H1 (cell line): ENCODE data around the gene CEP120. TPM values are rescaled to one million over a fixed set of nuclear protein-coding genes. Genes with fewer than 3 reads are reported as not detected.

Experiments used
- CTCF ChIA-PET: fragments of 300-600 bp; sonication (Branson Sonifier 250); formaldehyde crosslinking; loops from one replicate; lab custom pipeline; 2021; ENCODE audit not compliant: partially characterized antibody; lab: Charles Lee
- POLR2A ChIA-PET: fragments of 300-600 bp; sonication (Branson Sonifier 250); formaldehyde crosslinking; loops from one replicate; lab custom pipeline; 2021; ENCODE audit warnings: inconsistent platforms; ENCODE audit not compliant: partially characterized antibody; lab: Charles Lee
- DNase-seq, 2 experiments: peaks; one replicate each; pipeline versions ENCODE4 v3.0.0 to v3.0.0-alpha.2; 2010 to 2022; ENCODE audit warnings: low spot score in 2 of 2, low read depth in 1 of 2, mixed read lengths in 1 of 2
- FAIRE-seq: peaks from 2 replicates; lab custom pipeline; 2011; peaks lifted over from hg19 to GRCh38; lab: Jason Lieb, UNC
- H2AFZ ChIP-seq: 2 replicates; pipeline ENCODE4 v1.8.1; 2012; ENCODE audit warnings: low read length, inconsistent platforms
- H2AK5ac ChIP-seq: 2 replicates; pipeline ENCODE4 v1.6.1; 2013; ENCODE audit warnings: low read depth, low read length
- H2BK120ac ChIP-seq: replicated peaks from 2 replicates; pipeline ENCODE3; 2013; ENCODE audit warnings: low read depth, low read length, inconsistent platforms
- H2BK12ac ChIP-seq: 2 replicates; pipeline ENCODE4 v1.6.1; 2013; ENCODE audit warnings: low read depth, low read length
- H2BK15ac ChIP-seq: 2 replicates; pipeline ENCODE4 v1.6.1; 2013; ENCODE audit warnings: low read length
- H2BK20ac ChIP-seq: 2 replicates; pipeline ENCODE4 v1.6.1; 2013; ENCODE audit warnings: low read length
- H2BK5ac ChIP-seq: 2 replicates; pipeline ENCODE4 v1.6.1; 2013; ENCODE audit warnings: low read depth, low read length
- H3K14ac ChIP-seq: 2 replicates; pipeline ENCODE4 v1.6.1; 2013; ENCODE audit warnings: inconsistent platforms; ENCODE audit not compliant: insufficient read length
- H3K18ac ChIP-seq: 2 replicates; pipeline ENCODE4 v1.6.1; 2013; ENCODE audit warnings: low read length; ENCODE audit errors: extremely low read depth
- H3K23ac ChIP-seq: 2 replicates; pipeline ENCODE4 v1.6.1; 2013; ENCODE audit warnings: inconsistent platforms; ENCODE audit not compliant: insufficient read length
- H3K23me2 ChIP-seq: 2 replicates; pipeline ENCODE4 v1.6.1; 2013; ENCODE audit warnings: low read depth, low read length
- H3K27ac ChIP-seq: 2 replicates; pipeline ENCODE4 v1.6.1; 2011; ENCODE audit warnings: low read depth, low read length, inconsistent platforms
- H3K27me3 ChIP-seq, 4 experiments: replicated peaks in 1 of 4; 1 replicate in 1 of 4; 2 replicates in 3 of 4; pipeline versions ENCODE4 v1.6.1 to v1.8.1; 2011 to 2013; ENCODE audit warnings: low read length in 3 of 4, mild to moderate bottlenecking in 3 of 4, inconsistent platforms in 2 of 4, mixed read lengths in 2 of 4, moderate library complexity in 1 of 4; ENCODE audit not compliant: control insufficient read depth in 3 of 4, insufficient read depth in 3 of 4; ENCODE audit errors: extremely low read depth in 1 of 4
- H3K36me3 ChIP-seq, 4 experiments: 2 replicates each; pipeline versions ENCODE4 v1.6.1 to v1.8.1; 2011 to 2013; ENCODE audit warnings: mild to moderate bottlenecking in 4 of 4, low read length in 3 of 4, moderate library complexity in 2 of 4, control low read depth in 1 of 4, inconsistent platforms in 1 of 4; ENCODE audit not compliant: insufficient read depth in 4 of 4, control insufficient read depth in 2 of 4
- H3K4ac ChIP-seq: replicated peaks from 2 replicates; pipeline ENCODE3; 2013; ENCODE audit warnings: low read length, low read depth, mixed read lengths, inconsistent platforms; ENCODE audit not compliant: insufficient read length
- H3K4me1 ChIP-seq, 4 experiments: replicated peaks in 1 of 4; 1 replicate in 1 of 4; 2 replicates in 3 of 4; pipeline versions ENCODE4 v1.6.1 to v1.8.1; 2011 to 2013; ENCODE audit warnings: low read length in 3 of 4, inconsistent platforms in 2 of 4, mixed read lengths in 1 of 4; ENCODE audit not compliant: insufficient read depth in 4 of 4, control insufficient read depth in 3 of 4
- H3K4me2 ChIP-seq, 2 experiments: 2 replicates each; pipeline versions ENCODE4 v1.6.1 to v1.8.1; 2011 to 2013; ENCODE audit warnings: low read depth in 2 of 2, low read length in 2 of 2, control low read depth in 1 of 2, inconsistent platforms in 1 of 2, mild to moderate bottlenecking in 1 of 2; ENCODE audit not compliant: insufficient read depth in 1 of 2
- H3K4me3 ChIP-seq, 4 experiments: fragments of 200-600, 300-600 bp in 1 of 4; sonication (generic), shearing (Covaris generic), sonication (Bioruptor Twin) in 1 of 4; 2 replicates each; pipeline versions ENCODE4 v1.5.1 to v1.8.1; 2011 to 2016; ENCODE audit warnings: low read length in 4 of 4, low read depth in 3 of 4, control low read depth in 2 of 4, inconsistent platforms in 2 of 4, mild to moderate bottlenecking in 2 of 4, mixed read lengths in 1 of 4, moderate library complexity in 1 of 4; ENCODE audit not compliant: insufficient read depth in 2 of 4; ENCODE audit errors: extremely low read depth in 1 of 4
- H3K56ac ChIP-seq: replicated peaks from 2 replicates; pipeline ENCODE3; 2013; ENCODE audit warnings: low read depth, mild to moderate bottlenecking, mixed read lengths, low read length, inconsistent platforms; ENCODE audit not compliant: insufficient read length
- H3K79me1 ChIP-seq: 2 replicates; pipeline ENCODE4 v1.6.1; 2013; ENCODE audit warnings: low read depth, low read length, control low read depth
- H3K79me2 ChIP-seq, 2 experiments: 2 replicates each; pipeline versions ENCODE4 v1.6.1 to v1.8.1; 2012 to 2013; ENCODE audit warnings: low read length in 2 of 2, mild to moderate bottlenecking in 2 of 2, inconsistent platforms in 1 of 2; ENCODE audit not compliant: insufficient read depth in 2 of 2, control insufficient read depth in 1 of 2
- H3K9ac ChIP-seq, 4 experiments: replicated peaks in 1 of 4; 1 replicate in 1 of 4; 2 replicates in 3 of 4; pipeline versions ENCODE4 v1.6.1 to v1.8.1; 2011 to 2013; ENCODE audit warnings: low read depth in 3 of 4, low read length in 3 of 4, control low read depth in 2 of 4, mild to moderate bottlenecking in 2 of 4, moderate library complexity in 2 of 4, inconsistent platforms in 1 of 4; ENCODE audit errors: extremely low read depth in 1 of 4
- H3K9me3 ChIP-seq, 2 experiments: 2 replicates each; pipeline versions ENCODE4 v1.6.1 to v1.8.1; 2012 to 2013; ENCODE audit warnings: mild to moderate bottlenecking in 2 of 2, moderate library complexity in 2 of 2, control low read depth in 1 of 2, inconsistent platforms in 1 of 2, low read depth in 1 of 2, low read length in 1 of 2, mixed read lengths in 1 of 2; ENCODE audit not compliant: insufficient read depth in 2 of 2
- H4K20me1 ChIP-seq, 2 experiments: replicated peaks in 1 of 2; 2 replicates each; pipeline versions ENCODE3 to v1.8.1; 2011 to 2013; ENCODE audit warnings: inconsistent platforms in 2 of 2, low read length in 2 of 2, mild to moderate bottlenecking in 1 of 2; ENCODE audit not compliant: insufficient read depth in 2 of 2, control insufficient read depth in 1 of 2
- H4K5ac ChIP-seq: 2 replicates; pipeline ENCODE4 v1.6.1; 2013; ENCODE audit warnings: low read length, low read depth, mixed read lengths, inconsistent platforms; ENCODE audit not compliant: insufficient read length
- H4K8ac ChIP-seq: 2 replicates; pipeline ENCODE4 v1.8.0; 2013; ENCODE audit warnings: mild to moderate bottlenecking, moderate library complexity, low read length, inconsistent platforms; ENCODE audit not compliant: insufficient read depth; ENCODE audit errors: extremely low read depth
- H4K91ac ChIP-seq: replicated peaks from 2 replicates; pipeline ENCODE3; 2013; ENCODE audit warnings: low read length, mixed read lengths, inconsistent platforms; ENCODE audit not compliant: insufficient read length
- WGBS, 2 experiments: shearing (Covaris generic) in 1 of 2; methylation state at CpG; one replicate each; pipeline versions ENCODE4 v1.1.6 to v1.1.7; 2013 to 2015; ENCODE audit warnings: low lambda C conversion rate in 2 of 2, mixed read lengths in 2 of 2, inconsistent platforms in 1 of 2, low coverage in 1 of 2, missing lambda C conversion rate in 1 of 2; ENCODE audit not compliant: insufficient replicate concordance in 2 of 2, insufficient coverage in 1 of 2, insufficient read length in 1 of 2; ENCODE audit errors: extremely low coverage in 1 of 2, missing lambda C conversion rate in 1 of 2; 5-methylcytosine and 5-hydroxymethylcytosine counted together
- polyA plus RNA-seq, 7 experiments: library from polyadenylated mRNA; depleted of rRNA in 3 of 7; stranded (reverse) in 5 of 7; unstranded in 2 of 7; fragments of >200 nt in 5 of 7; fragments of 200-250 nt in 2 of 7; gene quantifications; 1 replicate in 5 of 7; 2 replicates in 1 of 7; 4 replicates in 1 of 7; pipeline versions ENCODE4 v1.2.1 to v1.2.3, GENCODE V29; 2011 to 2013; ENCODE audit warnings: missing spikeins in 2 of 7, mixed read lengths in 2 of 7
- total RNA-seq: library from RNA; stranded (reverse); fragmentation: NEBNext Ultra II Directional; extraction: Animal tissue kit (Norgen Biotek cat#: 25700); gene quantifications from 2 replicates; pipeline ENCODE4 v1.2.1, GENCODE V29; 2021
- TF ChIP-seq, protein P1 (sequence below), 3 experiments: IDR thresholded peaks; 1 replicate in 2 of 3; 2 replicates in 1 of 3; pipeline versions ENCODE4 v1.5.1 to v1.6.1; 2011; ENCODE audit warnings: low read length in 3 of 3, mild to moderate bottlenecking in 3 of 3, inconsistent platforms in 2 of 3, low read depth in 1 of 3, moderate library complexity in 1 of 3; ENCODE audit not compliant: insufficient read depth in 1 of 3; ENCODE audit errors: control extremely low read depth in 1 of 3

Gene CEP120
- total and polyA plus RNA-seq, 2 of the 8 experiments (the other 6 are each of a cell fraction or from before 2014, with no cell fraction given): 9.3 to 17.9 TPM

DNA sequence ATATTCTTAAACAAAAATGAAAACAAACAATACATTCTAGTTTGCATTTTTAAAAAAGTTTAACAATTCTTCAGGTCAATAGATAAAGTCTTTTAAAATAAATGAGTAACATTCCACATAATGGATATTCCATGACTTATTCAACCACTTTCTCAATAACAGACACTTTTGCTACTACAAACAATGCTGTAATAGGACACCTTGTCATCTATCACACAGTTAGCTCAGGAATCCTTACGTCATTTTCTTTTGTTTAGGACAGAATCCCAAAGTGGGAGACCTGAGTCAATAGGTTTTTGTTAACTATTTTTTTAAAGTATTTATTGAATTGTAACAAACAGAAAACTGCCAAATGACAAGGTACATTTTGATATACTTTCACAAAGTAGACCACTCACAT lies 72.5 kb downstream of the CEP120 start:
- no peak overlapping the region for H3K14ac ChIP-seq
- H3K4me3 ChIP-seq: no peak overlapping the region
- H3K4ac ChIP-seq: no peak overlapping the region
- no peak overlapping the region for H3K4me2 ChIP-seq
- no peak overlapping the region for H2AK5ac ChIP-seq
- H4K91ac ChIP-seq: no peak overlapping the region
- no peak overlapping the region for H3K23ac ChIP-seq
- H2BK15ac ChIP-seq: no peak overlapping the region
- WGBS, 2 experiments: 68% methylated on average over 1 of the region's 1 CpG; no CpG with 5 or more reads in 1 of the 2 experiments
- ChIA-PET CTCF (no interaction called here), POLR2A (no interaction called here)
- no peaks in the 10 kb centered on the region for H3K4me1 ChIP-seq
- TF ChIP-seq, protein P1, sequence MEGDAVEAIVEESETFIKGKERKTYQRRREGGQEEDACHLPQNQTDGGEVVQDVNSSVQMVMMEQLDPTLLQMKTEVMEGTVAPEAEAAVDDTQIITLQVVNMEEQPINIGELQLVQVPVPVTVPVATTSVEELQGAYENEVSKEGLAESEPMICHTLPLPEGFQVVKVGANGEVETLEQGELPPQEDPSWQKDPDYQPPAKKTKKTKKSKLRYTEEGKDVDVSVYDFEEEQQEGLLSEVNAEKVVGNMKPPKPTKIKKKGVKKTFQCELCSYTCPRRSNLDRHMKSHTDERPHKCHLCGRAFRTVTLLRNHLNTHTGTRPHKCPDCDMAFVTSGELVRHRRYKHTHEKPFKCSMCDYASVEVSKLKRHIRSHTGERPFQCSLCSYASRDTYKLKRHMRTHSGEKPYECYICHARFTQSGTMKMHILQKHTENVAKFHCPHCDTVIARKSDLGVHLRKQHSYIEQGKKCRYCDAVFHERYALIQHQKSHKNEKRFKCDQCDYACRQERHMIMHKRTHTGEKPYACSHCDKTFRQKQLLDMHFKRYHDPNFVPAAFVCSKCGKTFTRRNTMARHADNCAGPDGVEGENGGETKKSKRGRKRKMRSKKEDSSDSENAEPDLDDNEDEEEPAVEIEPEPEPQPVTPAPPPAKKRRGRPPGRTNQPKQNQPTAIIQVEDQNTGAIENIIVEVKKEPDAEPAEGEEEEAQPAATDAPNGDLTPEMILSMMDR (IDR thresholded peaks at IDR 0.05; ENCODE audit: control extremely low read depth in 1 of 3, insufficient read depth in 1 of 3, low read depth in 1 of 3, low read length in 3 of 3): no peak
- no peak overlapping the region for H2BK20ac ChIP-seq
- FAIRE-seq (no peak), DNase-seq (no peak)
- no peaks in the 10 kb centered on the region for H3K9me3 ChIP-seq
- H3K27ac ChIP-seq: no peak overlapping the region
- no peak overlapping the region for H2AFZ ChIP-seq
- no peaks in the 10 kb centered on the region for H3K23me2 ChIP-seq
- H3K56ac ChIP-seq: no peak overlapping the region
- H3K9ac ChIP-seq: no peak overlapping the region
- no peaks in the 10 kb centered on the region for H3K27me3 ChIP-seq
- no peaks in the 10 kb centered on the region for H3K79me1 ChIP-seq
- H4K5ac ChIP-seq: no peak overlapping the region
- peaks cover 0 to 10% (median 0%) of the 10 kb centered on the region in 4 experiments; a peak in 5 of 8 replicates for H3K36me3 ChIP-seq
- H2BK120ac ChIP-seq: no peak overlapping the region
- H2BK5ac ChIP-seq: no peak overlapping the region
- H4K8ac ChIP-seq: no peak overlapping the region
- H3K79me2 ChIP-seq: no peaks in the 10 kb centered on the region
- H3K18ac ChIP-seq: no peak overlapping the region
- H4K20me1 ChIP-seq: no peaks in the 10 kb centered on the region
- H2BK12ac ChIP-seq: no peak overlapping the region
